ENCODE measurements around the gene TMEM135. TPM values are rescaled to one million over a fixed set of nuclear protein-coding genes. Genes with fewer than 3 reads are reported as not detected.

TMEM135 gene
- total RNA-seq, 1 experiment from 2014 or later = 12.6 TPM

DNA sequence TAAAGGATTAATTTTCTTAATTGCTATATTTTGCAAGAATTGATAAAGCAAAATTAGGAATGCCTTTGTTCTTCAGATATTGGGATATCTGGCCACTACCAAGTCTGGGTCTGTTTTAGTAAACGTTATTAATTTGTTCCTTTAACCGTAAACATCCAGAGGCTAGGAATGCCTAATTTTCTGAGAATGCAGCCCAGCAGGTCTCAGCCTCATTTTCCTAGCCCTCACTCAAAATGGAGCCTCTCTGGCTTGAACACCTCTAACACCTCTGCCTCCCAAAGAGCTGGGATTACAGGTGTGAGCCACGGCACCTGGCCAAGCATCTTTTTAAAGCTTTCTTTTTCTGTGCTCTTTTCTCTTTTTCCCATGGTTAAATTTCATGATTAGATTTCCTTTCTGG is 18.4 kb downstream of the TMEM135 start:
- CTCF ChIA-PET = no interaction called here
- Mint-ChIP-seq H3K36me3 (ENCODE audit: insufficient read depth, unreplicated experiment) (no peaks in the 10 kb centered on the region), H3K4me1 (ENCODE audit: low read depth, unreplicated experiment) (no peaks in the 10 kb centered on the region), H3K4me3 (ENCODE audit: low read depth, unreplicated experiment) (no peak overlapping the region), H3K27me3 (ENCODE audit: unreplicated experiment) (no peaks in the 10 kb centered on the region), H3K9me3 (ENCODE audit: low read depth, unreplicated experiment) (no peaks in the 10 kb centered on the region), H3K27ac (ENCODE audit: unreplicated experiment) (no peak overlapping the region)
- no TSS peak for BruUV-seq (replicated peaks)
- no peak for DNase-seq
- intact Hi-C loops (cut with micrococcal nuclease; ENCODE audit: unreplicated experiment) = no loop called here
- TF ChIP-seq CTCF (IDR thresholded peaks at IDR 0.05; ENCODE audit: unreplicated experiment) = no peak

- no peak overlapping the region for H3K4me3 Mint-ChIP-seq (ENCODE audit: low read depth, unreplicated experiment)
- H3K4me1 Mint-ChIP-seq (ENCODE audit: low read depth, unreplicated experiment) = no peaks in the 10 kb centered on the region
- no peak overlapping the region for H3K27ac Mint-ChIP-seq (ENCODE audit: unreplicated experiment)
- H3K36me3 Mint-ChIP-seq (ENCODE audit: insufficient read depth, unreplicated experiment) = no peaks in the 10 kb centered on the region
- CTCF ChIA-PET = no interaction called here
- DNase-seq = no peak
- TF ChIP-seq CTCF (IDR thresholded peaks at IDR 0.05; ENCODE audit: unreplicated experiment) = no peak
- BruUV-seq (replicated peaks) = no TSS peak
- no peaks in the 10 kb centered on the region for H3K9me3 Mint-ChIP-seq (ENCODE audit: low read depth, unreplicated experiment)
- no peaks in the 10 kb centered on the region for H3K27me3 Mint-ChIP-seq (ENCODE audit: unreplicated experiment)
- intact Hi-C loops (cut with micrococcal nuclease; ENCODE audit: unreplicated experiment) = no loop called here
Observed at GRCh38 chr11:87057749-87058148, 20.0 kb downstream of the TMEM135 start.

DNA sequence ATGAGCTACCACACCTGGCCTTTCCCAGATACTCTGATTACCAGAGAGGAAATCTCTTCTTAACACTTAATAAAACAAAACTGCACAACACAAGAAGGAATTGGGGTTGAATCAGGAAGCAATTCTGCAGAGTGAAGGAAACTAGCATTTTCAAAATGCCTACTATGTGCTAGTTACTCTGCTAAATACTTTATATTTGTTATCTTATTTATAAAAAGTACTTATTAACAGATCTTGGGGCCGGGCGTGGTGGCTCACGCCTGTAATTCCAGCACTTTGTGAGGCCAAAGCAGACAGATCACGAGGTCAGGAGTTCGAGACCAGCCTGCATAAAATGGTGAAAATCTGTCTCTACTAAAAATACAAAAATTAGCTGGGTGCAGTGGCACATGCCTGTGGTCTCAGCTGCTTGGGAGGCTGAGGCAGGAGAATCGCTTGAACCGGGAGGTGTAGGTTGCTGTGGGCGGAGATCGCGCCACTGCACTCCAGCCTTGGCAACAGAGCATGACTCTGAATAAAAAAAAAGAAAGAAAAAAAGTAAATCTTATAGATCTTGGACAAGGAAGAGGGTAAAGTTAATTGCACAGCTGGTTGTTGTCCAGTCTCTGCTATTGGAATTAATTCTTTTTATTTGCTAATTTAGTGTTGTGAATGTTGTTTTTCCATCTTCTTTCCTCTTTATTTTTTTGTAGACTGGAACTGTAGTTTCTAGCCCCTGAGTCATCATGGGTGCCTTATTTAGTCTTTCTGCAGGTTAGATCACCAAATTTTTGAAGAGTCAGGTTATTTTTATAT is 22.1 kb downstream of the TMEM135 start:
- intact Hi-C loops (cut with micrococcal nuclease; ENCODE audit: unreplicated experiment) = no loop called here
- no TSS peak for BruUV-seq (replicated peaks)
- Mint-ChIP-seq H3K27me3 (ENCODE audit: unreplicated experiment) (no peaks in the 10 kb centered on the region), H3K9me3 (ENCODE audit: low read depth, unreplicated experiment) (no peaks in the 10 kb centered on the region), H3K4me1 (ENCODE audit: low read depth, unreplicated experiment) (no peaks in the 10 kb centered on the region), H3K36me3 (ENCODE audit: insufficient read depth, unreplicated experiment) (no peaks in the 10 kb centered on the region), H3K27ac (ENCODE audit: unreplicated experiment) (no peak overlapping the region), H3K4me3 (ENCODE audit: low read depth, unreplicated experiment) (no peak overlapping the region)
- no peak for TF ChIP-seq CTCF (IDR thresholded peaks at IDR 0.05; ENCODE audit: unreplicated experiment)
- CTCF ChIA-PET = no interaction called here
- no peak for DNase-seq

DNA sequence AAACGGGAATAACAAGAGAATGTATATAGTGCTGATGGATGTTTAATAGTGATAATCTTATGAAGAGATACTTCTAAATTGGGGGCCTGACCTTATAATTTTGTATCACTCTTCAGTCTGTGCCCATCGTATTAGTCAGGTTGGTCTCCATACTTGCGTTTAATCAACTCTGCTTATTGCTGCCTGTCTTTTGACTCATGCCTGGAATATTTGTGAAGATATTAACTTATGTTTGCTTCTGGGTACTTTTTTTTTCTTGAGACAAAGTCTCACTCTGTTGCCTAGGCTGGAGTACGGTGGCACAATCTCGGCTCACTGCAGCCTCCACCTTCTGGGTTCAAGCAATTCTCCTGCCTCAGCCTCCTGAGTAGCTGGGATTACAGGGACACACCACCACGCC is 24.0 kb downstream of the TMEM135 start:
- intact Hi-C loops (cut with micrococcal nuclease; ENCODE audit: unreplicated experiment) = no loop called here
- no peak for TF ChIP-seq CTCF (IDR thresholded peaks at IDR 0.05; ENCODE audit: unreplicated experiment)
- no TSS peak for BruUV-seq (replicated peaks)
- no peaks in the 10 kb centered on the region for H3K4me1 Mint-ChIP-seq (ENCODE audit: low read depth, unreplicated experiment)
- H3K27me3 Mint-ChIP-seq (ENCODE audit: unreplicated experiment) = no peaks in the 10 kb centered on the region
- CTCF ChIA-PET = no interaction called here
- no peak overlapping the region for H3K4me3 Mint-ChIP-seq (ENCODE audit: low read depth, unreplicated experiment)
- no peaks in the 10 kb centered on the region for H3K9me3 Mint-ChIP-seq (ENCODE audit: low read depth, unreplicated experiment)
- H3K36me3 Mint-ChIP-seq (ENCODE audit: insufficient read depth, unreplicated experiment) = no peaks in the 10 kb centered on the region
- no peak overlapping the region for H3K27ac Mint-ChIP-seq (ENCODE audit: unreplicated experiment)
- DNase-seq = no peak
